KBM-7 (cell line): Measurements from ENCODE around the gene CPSF2.

Experiments
- DNase-seq: peaks from one replicate; pipeline ENCODE4 v3.0.0-alpha.2; 2015
- in situ Hi-C: fragments of 300-500 bp; cut with MboI; formaldehyde crosslinking; loops from 2 replicates; pipeline ENCODE4 v1.14.3; 2020; ENCODE audit warnings: low sequenced_read_pairs, low pct_unique_long_range_greater_than_20kb, mixed read lengths

CPSF2 gene

DNA sequence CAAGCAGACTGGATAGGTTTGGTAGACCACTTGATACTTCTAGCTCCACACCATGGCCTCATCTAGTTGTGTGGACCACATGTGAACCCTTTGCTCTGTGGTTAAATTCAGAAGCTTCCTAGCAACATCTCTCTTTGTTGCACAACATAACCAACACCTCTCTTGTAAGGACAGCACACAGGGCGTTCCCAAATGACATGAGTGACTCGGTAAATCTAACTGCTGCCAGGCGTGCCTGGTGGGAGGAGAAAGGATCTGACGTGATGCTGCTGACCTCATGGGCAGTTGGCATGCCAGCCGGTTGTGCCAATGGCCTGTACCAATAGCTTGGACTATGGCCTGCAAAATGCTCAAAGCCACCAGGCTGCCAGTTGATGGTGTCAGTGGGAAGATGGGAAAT is 93.8 kb downstream of the CPSF2 start:
- DNase-seq, result no peak
- in situ Hi-C loops, result no loop called here

DNA sequence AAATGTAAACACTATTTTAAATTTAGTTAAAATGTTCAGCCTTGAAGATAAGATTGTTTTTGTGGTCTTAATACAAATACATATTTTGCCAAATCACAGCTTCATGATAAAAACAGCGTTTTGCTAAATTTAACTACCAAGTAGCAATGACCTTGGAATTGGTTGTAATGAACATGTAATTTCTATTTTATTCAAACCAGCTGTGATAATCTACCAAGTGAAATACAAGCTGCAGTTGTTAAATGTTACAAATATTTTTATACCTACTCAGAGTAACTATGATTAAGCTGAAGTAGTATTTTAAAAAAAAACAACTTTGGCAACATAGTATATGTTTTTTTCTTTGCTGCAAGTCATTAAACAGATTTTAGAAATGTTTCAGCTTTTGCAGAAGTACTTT is 96.2 kb downstream of the CPSF2 start:
- no peak for DNase-seq
- in situ Hi-C loops, result no loop called here
